Loucy (cell line): ENCODE measurements around the gene NEMF.

Experiments
- H2AFZ ChIP-seq: fragments of 200-600 bp; sonication (generic); 2 replicates; pipeline ENCODE4 v1.6.0; 2016; ENCODE audit warnings: antibody characterized with exemption, mild to moderate bottlenecking, low read length, moderate library complexity
- H3F3A ChIP-seq: fragments of 200-600 bp; 2 replicates; pipeline ENCODE4 v1.6.0; 2016; ENCODE audit warnings: antibody characterized with exemption, low read depth, mild to moderate bottlenecking
- H3K27me3 ChIP-seq: fragments of 200-600 bp; sonication (generic); 2 replicates; pipeline ENCODE4 v1.6.1; 2014; ENCODE audit warnings: low read length, mild to moderate bottlenecking; ENCODE audit not compliant: insufficient read depth, poor library complexity, severe bottlenecking
- H3K36me3 ChIP-seq: fragments of 200-600 bp; sonication (generic); 2 replicates; pipeline ENCODE4 v1.6.1; 2016; ENCODE audit warnings: low read length; ENCODE audit not compliant: insufficient read depth
- H3K4me1 ChIP-seq: fragments of 200-600 bp; sonication (generic); 2 replicates; pipeline ENCODE4 v1.5.1; 2014; ENCODE audit warnings: low read length, mild to moderate bottlenecking; ENCODE audit not compliant: insufficient read depth, poor library complexity, severe bottlenecking
- H3K4me2 ChIP-seq: fragments of 200-600 bp; sonication (generic); 2 replicates; pipeline ENCODE4 v1.6.0; 2014; ENCODE audit warnings: antibody characterized with exemption, low read length, low read depth, mild to moderate bottlenecking; ENCODE audit not compliant: poor library complexity, severe bottlenecking
- H3K4me3 ChIP-seq: fragments of 200-600 bp; sonication (generic); 2 replicates; pipeline ENCODE4 v1.5.1; 2014; ENCODE audit warnings: low read length, mild to moderate bottlenecking, mixed read lengths; ENCODE audit not compliant: poor library complexity, severe bottlenecking
- H3K79me2 ChIP-seq: fragments of 200-600 bp; sonication (generic); 2 replicates; pipeline ENCODE4 v1.6.1; 2014; ENCODE audit warnings: low read length; ENCODE audit not compliant: insufficient read depth
- H3K9ac ChIP-seq: fragments of 200-600 bp; sonication (generic); 2 replicates; pipeline ENCODE4 v1.6.0; 2014; ENCODE audit warnings: mild to moderate bottlenecking, low read depth, low read length, moderate library complexity; ENCODE audit not compliant: poor library complexity, severe bottlenecking
- H3K9me2 ChIP-seq: fragments of 200-600 bp; sonication (generic); replicated peaks from 2 replicates; pipeline ENCODE4 v1.6.1; 2016; ENCODE audit warnings: low read depth, low read length, mixed read lengths
- H3K9me3 ChIP-seq: fragments of 200-600 bp; sonication (generic); 2 replicates; pipeline ENCODE4 v1.6.1; 2014; ENCODE audit warnings: mild to moderate bottlenecking, antibody characterized with exemption, low read length, low read depth; ENCODE audit not compliant: insufficient read depth
- H4K20me1 ChIP-seq: fragments of 200-600 bp; sonication (generic); 2 replicates; pipeline ENCODE4 v1.6.0; 2014; ENCODE audit warnings: antibody characterized with exemption, low read length, mild to moderate bottlenecking; ENCODE audit not compliant: insufficient read depth, poor library complexity, severe bottlenecking
- EZH2phosphoT487 ChIP-seq: fragments of 200-600 bp; IDR thresholded peaks from 2 replicates; pipeline ENCODE4 v1.6.1; 2018; ENCODE audit warnings: antibody characterized with exemption, mild to moderate bottlenecking, moderate library complexity, borderline replicate concordance
- TF ChIP-seq, protein P1 (sequence below): fragments of 200-600 bp; sonication (generic); conservative IDR thresholded peaks from 2 replicates; pipeline ENCODE4 v1.5.1; 2014; ENCODE audit warnings: mild to moderate bottlenecking, antibody characterized with exemption, low read length

NEMF gene

GRCh38 chr14:49886523-49886922 is 33.9 kb upstream of the NEMF start:
- H3K36me3 ChIP-seq, result no peaks in the 10 kb centered on the region
- H3K79me2 ChIP-seq, result peaks cover under 1% of the 10 kb centered on the region; the same call in 1 of the 2 replicates
- no peaks in the 10 kb centered on the region for H3K27me3 ChIP-seq
- H2AFZ ChIP-seq, result no peak overlapping the region
- TF ChIP-seq EZH2phosphoT487, result no peak
- TF ChIP-seq, protein P1, sequence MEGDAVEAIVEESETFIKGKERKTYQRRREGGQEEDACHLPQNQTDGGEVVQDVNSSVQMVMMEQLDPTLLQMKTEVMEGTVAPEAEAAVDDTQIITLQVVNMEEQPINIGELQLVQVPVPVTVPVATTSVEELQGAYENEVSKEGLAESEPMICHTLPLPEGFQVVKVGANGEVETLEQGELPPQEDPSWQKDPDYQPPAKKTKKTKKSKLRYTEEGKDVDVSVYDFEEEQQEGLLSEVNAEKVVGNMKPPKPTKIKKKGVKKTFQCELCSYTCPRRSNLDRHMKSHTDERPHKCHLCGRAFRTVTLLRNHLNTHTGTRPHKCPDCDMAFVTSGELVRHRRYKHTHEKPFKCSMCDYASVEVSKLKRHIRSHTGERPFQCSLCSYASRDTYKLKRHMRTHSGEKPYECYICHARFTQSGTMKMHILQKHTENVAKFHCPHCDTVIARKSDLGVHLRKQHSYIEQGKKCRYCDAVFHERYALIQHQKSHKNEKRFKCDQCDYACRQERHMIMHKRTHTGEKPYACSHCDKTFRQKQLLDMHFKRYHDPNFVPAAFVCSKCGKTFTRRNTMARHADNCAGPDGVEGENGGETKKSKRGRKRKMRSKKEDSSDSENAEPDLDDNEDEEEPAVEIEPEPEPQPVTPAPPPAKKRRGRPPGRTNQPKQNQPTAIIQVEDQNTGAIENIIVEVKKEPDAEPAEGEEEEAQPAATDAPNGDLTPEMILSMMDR, result no peak
- H3K4me1 ChIP-seq, result peaks cover under 1% of the 10 kb centered on the region
- H3K4me3 ChIP-seq, result no peak overlapping the region
- H3K9me2 ChIP-seq, result no peaks in the 10 kb centered on the region
- no peaks in the 10 kb centered on the region for H3F3A ChIP-seq
- no peaks in the 10 kb centered on the region for H4K20me1 ChIP-seq
- H3K4me2 ChIP-seq, result no peak overlapping the region
- no peaks in the 10 kb centered on the region for H3K9me3 ChIP-seq
- no peak overlapping the region for H3K9ac ChIP-seq

DNA sequence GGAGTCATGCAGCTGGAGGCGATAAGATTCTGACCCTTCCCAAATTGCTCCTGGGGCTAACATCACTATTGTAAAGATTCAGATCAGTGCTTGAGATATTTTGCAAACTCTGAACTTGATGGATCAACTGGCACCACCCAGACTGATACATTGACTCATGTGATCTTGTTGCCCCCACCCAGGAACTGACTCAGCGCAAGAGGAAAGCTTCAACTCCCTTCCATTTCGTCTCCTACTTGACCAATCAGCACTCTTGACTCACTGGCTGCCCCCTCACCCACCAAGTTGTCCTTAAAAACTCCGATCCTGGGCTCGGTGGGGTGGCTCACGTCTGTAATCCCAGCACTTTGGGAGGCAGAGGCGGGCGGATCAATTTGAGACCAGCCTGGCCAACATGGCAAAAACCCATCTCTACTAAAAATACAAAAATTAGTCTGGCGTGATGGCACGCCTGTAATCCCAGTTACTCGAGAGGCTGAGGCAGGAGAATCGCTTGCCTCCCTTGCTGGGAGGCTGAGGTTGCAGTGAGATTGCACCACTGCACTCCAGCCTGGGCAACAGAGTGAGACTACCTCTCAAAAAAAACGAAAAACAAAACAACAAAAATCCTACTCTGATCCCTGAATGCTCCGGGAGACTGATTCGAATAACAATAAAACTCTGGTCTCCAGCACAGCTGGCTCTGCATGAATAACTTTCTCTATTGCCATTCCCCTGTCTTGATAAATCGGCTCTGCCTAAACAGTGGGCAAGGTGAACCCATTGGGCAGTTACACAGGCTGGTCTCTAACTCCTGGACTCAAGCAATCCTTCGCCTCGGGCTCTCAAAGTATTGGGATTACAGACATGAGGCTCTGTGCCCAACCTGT is 30.5 kb upstream of the NEMF start:
- no peak overlapping the region for H3K9ac ChIP-seq
- no peaks in the 10 kb centered on the region for H3K9me3 ChIP-seq
- no peak overlapping the region for H3K4me2 ChIP-seq
- TF ChIP-seq EZH2phosphoT487, result no peak
- TF ChIP-seq, protein P1, result no peak
- no peaks in the 10 kb centered on the region for H4K20me1 ChIP-seq
- H3K4me3 ChIP-seq, result no peak overlapping the region
- no peaks in the 10 kb centered on the region for H3K9me2 ChIP-seq
- H3F3A ChIP-seq, result no peaks in the 10 kb centered on the region
- H3K79me2 ChIP-seq, result no peaks in the 10 kb centered on the region
- H3K27me3 ChIP-seq, result no peaks in the 10 kb centered on the region
- no peaks in the 10 kb centered on the region for H3K4me1 ChIP-seq
- no peaks in the 10 kb centered on the region for H3K36me3 ChIP-seq
- no peak overlapping the region for H2AFZ ChIP-seq

GRCh38 chr14:49881350-49882001 is 28.9 kb upstream of the NEMF start:
- Histone ChIP-seq H3F3A (no peaks in the 10 kb centered on the region), H3K9me3 (no peaks in the 10 kb centered on the region), H3K79me2 (no peaks in the 10 kb centered on the region), H2AFZ (no peak overlapping the region), H3K9me2 (no peaks in the 10 kb centered on the region), H3K36me3 (no peaks in the 10 kb centered on the region), H3K27me3 (no peaks in the 10 kb centered on the region), H3K4me1 (no peaks in the 10 kb centered on the region), H4K20me1 (no peaks in the 10 kb centered on the region), H3K4me2 (no peak overlapping the region), H3K4me3 (no peak overlapping the region), H3K9ac (no peak overlapping the region)
- TF ChIP-seq, protein P1, result no peak
- no peak for TF ChIP-seq EZH2phosphoT487
